ENCODE measurements around the gene ZNF730. TPM values are rescaled to one million over a fixed set of nuclear protein-coding genes. Genes with fewer than 3 reads are reported as not detected.
"Not testable (repeated sequence)": the region's sequence is repeated elsewhere in the genome, so short reads cannot be mapped to it uniquely, and the experiment has no call there.

The ZNF730 gene
- 1 to 10 TPM in 11 of 12 donors, not detected in 1; 2.1 to 5.3 (median 3.1) TPM for polyA plus RNA-seq (ENCODE audit: insufficient read length in 12 of 12)
- long read RNA-seq, donor 1: 0 reads
- long read RNA-seq, donor 2: 0 reads
- long read RNA-seq, donor 3, partial matches to known transcripts: 0 of 1 reads
- long read RNA-seq, donor 3, other reads (novel, unspliced or antisense): 0 of 1 reads
- long read RNA-seq, donor 4: 0 reads
- long read RNA-seq, donor 5: 0 reads
- long read RNA-seq, donor 6, partial matches to known transcripts: 0 of 1 reads
- long read RNA-seq, donor 6, other reads (novel, unspliced or antisense): 0 of 1 reads
- long read RNA-seq, donor 7: 0 reads
- long read RNA-seq, donor 8, partial matches to known transcripts: 0 of 1 reads
- long read RNA-seq, donor 8, other reads (novel, unspliced or antisense): 0 of 1 reads
- long read RNA-seq, donor 9: 0 reads
- long read RNA-seq, donor 10: 0 reads
- long read RNA-seq, donor 11: 0 reads

- DNase-seq: peak; percentile 83
These were observed at the start of gene ZNF730 for GRCh38 chr19:23116802-23117571. ZNF730 (plus strand) TSS chr19:23117025; CDS start chr19:23117174, 149 bp downstream.

- DNase-seq: peak; percentile 59
These were observed 46.3 kb upstream of the ZNF730 start for GRCh38 chr19:23070353-23071146.

GRCh38 chr19:23071147-23071511, 45.7 kb upstream of the ZNF730 start:
- peak; percentile 38 for DNase-seq

GRCh38 chr19:23075031-23075733, 41.6 kb upstream of the ZNF730 start:
- DNase-seq: peak; percentile 80

- not testable (repeated sequence) for DNase-seq
These were observed 39.0 kb upstream of the ZNF730 start for GRCh38 chr19:23077776-23078175.

- DNase-seq: no peak
These were observed 23.0 kb upstream of the ZNF730 start for GRCh38 chr19:23093832-23094231.

- no peak for DNase-seq
These were observed 21.4 kb upstream of the ZNF730 start for GRCh38 chr19:23095418-23095817.

- DNase-seq: no peak
These were observed 18.5 kb upstream of the ZNF730 start for GRCh38 chr19:23098286-23098685.

- no peak for DNase-seq
These were observed 17.8 kb upstream of the ZNF730 start for GRCh38 chr19:23098988-23099387.

GRCh38 chr19:23099966-23100365, 16.9 kb upstream of the ZNF730 start:
- DNase-seq: no peak

- no peak for DNase-seq
These were observed 15.6 kb upstream of the ZNF730 start for GRCh38 chr19:23101241-23101640.

GRCh38 chr19:23118400-23118799, 1.6 kb downstream of the ZNF730 start:
- DNase-seq: no peak

GRCh38 chr19:23134211-23134610, 17.4 kb downstream of the ZNF730 start:
- DNase-seq: not testable (repeated sequence)

- DNase-seq: no peak
These were observed 29.0 kb downstream of the ZNF730 start for GRCh38 chr19:23145617-23146415.

GRCh38 chr19:23160766-23161165, 43.9 kb downstream of the ZNF730 start:
- DNase-seq: no peak

- DNase-seq: not testable (repeated sequence)
These were observed 51.5 kb downstream of the ZNF730 start for GRCh38 chr19:23168286-23168685.

GRCh38 chr19:23183251-23183650, 66.4 kb downstream of the ZNF730 start:
- DNase-seq: no peak

GRCh38 chr19:23190341-23190740, 73.5 kb downstream of the ZNF730 start:
- no peak for DNase-seq

Measured in muscle of arm (tissue), 14 donors.